GM19239 (cell line): ENCODE results near the gene CXCL8.
"Not testable (repeated sequence)": the region's sequence is repeated elsewhere in the genome, so short reads cannot be mapped to it uniquely, and the experiment has no call there.

Source experiments
- DNase-seq: peaks from one replicate; pipeline ENCODE4 v3.0.0; 2011; ENCODE audit warnings: low spot score; ENCODE audit not compliant: insufficient read length
- FAIRE-seq: peaks from 2 replicates; lab custom pipeline; 2011; peaks lifted over from hg19 to GRCh38; lab: Jason Lieb, UNC

CXCL8 gene

DNA sequence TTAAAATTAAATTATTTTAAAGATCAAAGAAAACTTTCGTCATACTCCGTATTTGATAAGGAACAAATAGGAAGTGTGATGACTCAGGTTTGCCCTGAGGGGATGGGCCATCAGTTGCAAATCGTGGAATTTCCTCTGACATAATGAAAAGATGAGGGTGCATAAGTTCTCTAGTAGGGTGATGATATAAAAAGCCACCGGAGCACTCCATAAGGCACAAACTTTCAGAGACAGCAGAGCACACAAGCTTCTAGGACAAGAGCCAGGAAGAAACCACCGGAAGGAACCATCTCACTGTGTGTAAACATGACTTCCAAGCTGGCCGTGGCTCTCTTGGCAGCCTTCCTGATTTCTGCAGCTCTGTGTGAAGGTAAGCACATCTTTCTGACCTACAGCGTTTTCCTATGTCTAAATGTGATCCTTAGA is at the start of gene CXCL8:
Gene CXCL8 (plus strand): TSS at position 217 of the 426 bp plus-strand sequence. CDS start 90 bp downstream, at position 307.
- FAIRE-seq (no peak), DNase-seq (no peak)

DNA sequence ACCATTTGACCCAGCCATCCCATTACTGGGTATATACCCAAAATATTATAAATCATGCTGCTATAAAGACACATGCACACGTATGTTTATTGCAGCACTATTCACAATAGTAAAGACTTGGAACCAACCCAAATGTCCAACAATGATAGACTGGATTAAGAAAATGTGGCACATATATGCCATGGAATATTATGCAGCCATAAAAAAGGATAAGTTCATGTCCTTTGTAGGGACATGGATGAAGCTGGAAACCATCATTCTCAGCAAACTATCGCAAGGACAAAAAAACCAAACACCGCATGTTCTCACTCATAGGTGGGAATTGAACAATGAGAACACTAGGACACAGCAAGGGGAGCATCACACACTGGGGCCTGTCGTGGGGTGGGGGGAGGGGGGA is 49.2 kb upstream of the CXCL8 start:
- FAIRE-seq, DNase-seq: not testable (repeated sequence)

DNA sequence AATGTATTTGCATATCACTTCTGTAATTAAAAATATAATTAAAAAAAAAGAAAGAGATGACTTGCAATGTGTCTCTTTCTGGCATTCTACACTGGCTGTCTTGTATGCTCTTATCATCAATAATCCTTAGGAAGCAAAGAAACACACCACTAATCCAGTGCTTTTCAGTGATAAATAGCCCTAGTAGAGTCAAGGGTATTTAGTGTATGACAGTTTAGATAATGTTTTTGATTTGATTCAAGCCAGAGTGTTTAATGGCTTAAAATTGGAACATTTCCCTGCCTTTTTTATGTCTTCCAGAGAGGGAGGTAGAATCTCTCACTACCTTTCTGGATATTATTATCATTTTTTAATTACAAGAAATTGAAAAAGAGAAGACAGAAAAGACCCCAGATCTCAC is 48.6 kb upstream of the CXCL8 start:
- FAIRE-seq, result no peak

DNA sequence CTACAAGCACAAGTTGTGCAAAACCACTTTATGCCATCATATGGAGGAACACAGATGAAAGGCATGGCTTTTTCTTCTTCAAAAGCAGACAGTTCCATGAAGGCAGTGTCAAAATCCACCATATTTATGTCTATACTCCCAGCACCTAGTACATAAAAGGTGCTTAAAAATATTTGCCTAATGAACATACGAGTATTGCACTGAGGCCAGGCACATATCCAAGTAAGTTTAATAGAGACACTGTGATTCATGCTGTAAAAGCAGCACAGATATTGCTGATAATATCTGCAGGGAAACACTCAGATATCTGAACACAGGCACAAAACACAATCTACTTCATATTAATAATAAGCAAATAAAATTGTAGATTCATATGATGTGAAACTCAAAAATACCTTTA is 48.1 kb upstream of the CXCL8 start:
- DNase-seq, result no peak
- no peak for FAIRE-seq

More for the DNA sequence above, 48.6 kb upstream of the CXCL8 start:
- no peak for DNase-seq

DNA sequence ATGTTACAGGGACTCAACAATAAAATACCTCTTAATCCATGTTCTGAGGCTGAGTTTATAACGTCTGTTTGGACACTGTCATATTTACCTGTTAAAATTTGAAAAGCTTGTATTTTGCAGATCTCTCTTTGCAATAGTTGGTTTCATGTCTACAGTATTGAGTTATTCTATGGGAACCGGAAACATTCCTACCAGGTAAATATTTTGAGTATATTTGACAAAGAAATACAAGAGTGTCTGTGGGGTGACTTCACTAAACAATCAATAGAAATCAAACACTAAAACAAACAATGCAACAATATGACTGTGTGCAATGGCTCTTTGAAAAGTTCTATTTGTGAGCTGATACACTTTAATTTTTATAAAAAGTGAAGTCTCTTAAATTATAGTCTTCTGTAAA is 47.7 kb upstream of the CXCL8 start:
- FAIRE-seq, result no peak
- no peak for DNase-seq

DNA sequence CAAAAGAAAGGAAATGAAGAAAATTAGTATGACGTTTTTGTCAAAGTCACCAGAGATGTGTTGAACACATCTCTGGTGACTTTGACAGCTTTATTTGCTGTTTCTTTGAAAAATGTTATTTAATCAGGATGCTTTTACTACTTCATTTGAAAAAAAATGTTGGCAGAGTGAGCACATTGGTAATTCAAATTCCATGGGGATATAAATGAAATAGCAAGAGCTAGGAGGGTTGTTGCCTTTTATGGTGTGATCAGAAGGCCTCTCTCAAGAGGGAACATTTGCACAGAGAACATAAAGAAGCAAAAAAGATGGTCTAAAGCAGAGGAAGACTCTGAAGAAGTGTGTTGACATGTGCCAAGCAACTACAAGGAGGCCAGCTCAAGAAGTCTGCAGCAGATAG is 46.6 kb upstream of the CXCL8 start:
- no peak for FAIRE-seq
- no peak for DNase-seq

DNA sequence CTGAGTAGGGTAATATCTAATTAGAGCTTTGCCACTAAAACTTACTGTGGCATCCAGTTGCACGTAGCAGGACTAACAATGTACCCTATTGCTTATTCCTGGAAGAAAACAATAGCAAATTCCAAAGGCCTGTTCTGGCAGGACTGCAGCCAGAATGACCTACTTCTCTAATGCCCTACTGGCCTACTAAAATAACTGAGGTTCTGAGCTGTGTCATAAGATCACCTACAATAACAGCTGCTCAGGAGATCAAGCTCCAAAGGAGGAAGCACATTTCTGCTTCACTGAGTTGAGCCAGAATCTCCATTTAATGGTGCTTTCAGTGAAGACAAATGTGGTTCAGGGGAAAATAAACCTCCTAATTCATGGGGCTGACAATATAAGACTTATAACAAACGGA is 42.2 kb upstream of the CXCL8 start:
- no peak for DNase-seq
- FAIRE-seq, result no peak

DNA sequence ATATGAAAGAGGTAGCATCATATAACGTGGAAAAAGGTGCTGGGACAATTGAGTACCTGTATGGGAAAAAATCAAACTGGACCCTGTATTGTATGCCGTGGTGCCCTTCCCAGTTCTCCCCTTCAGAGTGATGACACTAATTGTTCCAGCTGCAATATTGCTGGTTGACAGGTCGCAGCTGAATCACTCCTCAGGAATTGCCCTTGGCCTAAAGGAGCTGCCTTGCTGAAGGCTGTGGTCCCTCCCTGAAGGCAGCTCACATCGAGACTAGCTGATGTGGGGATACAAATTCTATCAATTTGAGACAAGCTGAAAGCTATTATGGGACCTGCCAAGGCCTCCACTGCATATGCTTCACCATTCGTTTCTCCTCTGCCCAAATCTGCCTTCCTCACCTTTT is 39.3 kb upstream of the CXCL8 start:
- FAIRE-seq, result no peak

DNA sequence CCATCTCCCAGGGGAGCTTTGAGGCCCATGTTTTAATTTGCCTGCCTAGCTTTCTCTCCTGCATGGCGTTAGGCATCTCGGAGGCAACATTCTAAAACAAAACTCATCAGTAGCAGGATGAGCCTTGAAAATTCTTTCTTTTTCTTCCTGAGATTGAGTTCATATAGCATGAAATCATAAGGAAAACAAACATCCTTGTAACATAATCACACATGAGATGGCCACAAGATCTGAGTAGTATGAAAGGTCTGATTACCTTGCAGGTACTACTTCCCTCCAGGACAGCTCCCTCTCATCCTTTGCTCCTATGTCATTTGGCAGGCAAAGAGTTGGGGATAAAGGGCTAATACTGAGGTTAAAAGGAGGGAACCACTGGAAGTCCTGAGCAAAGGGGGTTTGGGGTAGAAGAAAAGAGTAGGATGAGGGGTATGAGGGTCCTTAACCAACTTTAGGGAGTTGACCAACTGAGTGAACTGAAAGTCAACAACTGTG is 37.5 kb upstream of the CXCL8 start:
- DNase-seq (no peak), FAIRE-seq (no peak)

More for the DNA sequence above, 39.3 kb upstream of the CXCL8 start:
- no peak for DNase-seq

DNA sequence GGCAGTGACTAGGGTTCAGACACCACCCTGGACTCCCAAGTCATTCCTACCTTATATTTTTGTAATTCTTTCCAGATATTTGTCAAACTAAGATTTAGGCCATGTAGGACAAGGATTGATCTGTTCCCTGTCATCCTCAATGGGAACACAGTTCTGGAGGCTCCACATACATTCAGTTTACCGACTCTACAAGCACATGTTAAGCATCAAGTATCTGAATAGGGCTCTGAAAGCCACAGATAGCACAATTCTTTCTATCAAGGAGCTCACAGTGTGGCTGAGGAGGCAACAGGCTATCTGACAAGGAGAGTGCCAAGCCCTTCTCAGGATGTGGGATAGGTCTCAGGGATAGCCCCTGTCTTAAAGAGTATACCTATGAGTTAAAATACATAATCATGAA is 37.0 kb upstream of the CXCL8 start:
- no peak for DNase-seq

DNA sequence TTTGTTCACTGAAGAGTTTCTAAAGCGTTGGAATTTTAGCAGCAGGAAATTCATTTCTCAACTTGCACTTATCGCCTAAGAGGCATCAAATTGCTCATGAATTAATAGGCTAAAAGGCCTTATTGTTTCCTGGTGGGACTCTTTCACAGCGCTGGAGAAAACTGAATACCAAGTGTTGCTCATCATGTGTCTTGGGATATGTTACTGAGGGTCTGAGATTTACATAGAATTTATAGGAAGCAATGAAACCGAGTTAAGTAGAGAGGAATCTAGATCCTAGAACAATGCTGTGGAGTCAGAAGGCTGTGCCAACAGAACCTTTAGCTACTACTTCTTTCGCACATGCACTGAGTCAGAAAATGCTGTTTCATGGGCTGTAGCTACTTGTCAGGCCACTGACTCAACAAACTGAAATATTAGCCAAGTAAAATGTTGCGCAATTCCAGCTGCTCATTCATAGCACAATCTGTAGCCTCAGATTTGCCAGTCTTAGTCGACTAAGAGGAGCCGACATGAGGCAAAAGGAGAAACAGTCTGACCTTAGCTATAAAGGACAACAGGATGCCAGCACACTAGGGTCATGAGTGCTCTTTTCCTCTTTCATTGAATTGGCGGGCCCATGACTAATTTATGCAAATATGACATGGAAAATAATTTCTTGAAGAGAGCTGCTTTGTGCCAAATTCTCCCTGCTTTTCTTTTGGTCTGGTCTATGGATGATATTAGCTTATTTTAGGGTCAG is 35.9 kb upstream of the CXCL8 start:
- DNase-seq (no peak), FAIRE-seq (no peak)

More for the DNA sequence above, 37.0 kb upstream of the CXCL8 start:
- no peak for FAIRE-seq

DNA sequence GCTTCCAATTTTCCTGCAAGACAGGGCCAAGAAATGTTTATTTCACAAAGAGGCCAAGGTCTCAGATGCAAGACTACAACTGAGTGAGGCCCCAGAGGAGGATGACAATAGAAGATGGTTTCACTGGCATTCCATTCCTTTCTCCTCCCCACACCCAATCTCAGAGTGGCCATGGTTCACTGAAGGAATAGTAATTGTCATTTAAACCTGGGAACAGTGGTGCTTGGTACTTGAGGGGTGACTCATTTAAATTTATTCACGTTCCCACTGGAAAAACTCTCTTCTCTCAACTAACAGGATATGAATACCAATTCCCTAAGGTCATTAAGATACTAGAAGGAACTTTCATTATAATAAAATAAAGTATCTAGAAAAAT is 35.3 kb upstream of the CXCL8 start:
- FAIRE-seq (no peak), DNase-seq (no peak)

DNA sequence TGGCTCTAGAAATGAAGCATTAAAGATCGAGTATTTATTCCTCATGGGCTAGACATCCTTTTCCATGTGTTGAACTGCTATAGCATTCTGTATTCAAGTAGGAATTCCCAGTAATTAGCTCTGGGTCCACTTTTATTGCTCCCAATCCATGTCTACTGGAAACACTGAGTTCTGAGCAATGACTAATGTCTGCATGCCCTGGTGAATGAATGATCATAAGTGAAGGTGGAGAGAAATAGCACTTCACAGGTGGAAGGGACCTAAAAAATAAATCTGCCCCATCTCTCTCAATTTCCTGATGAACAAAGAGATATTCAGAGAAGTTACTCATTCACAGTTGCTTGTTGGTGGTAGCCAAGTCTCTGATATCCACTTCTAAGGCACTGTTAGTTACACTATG is 34.6 kb upstream of the CXCL8 start:
- FAIRE-seq (no peak), DNase-seq (no peak)

DNA sequence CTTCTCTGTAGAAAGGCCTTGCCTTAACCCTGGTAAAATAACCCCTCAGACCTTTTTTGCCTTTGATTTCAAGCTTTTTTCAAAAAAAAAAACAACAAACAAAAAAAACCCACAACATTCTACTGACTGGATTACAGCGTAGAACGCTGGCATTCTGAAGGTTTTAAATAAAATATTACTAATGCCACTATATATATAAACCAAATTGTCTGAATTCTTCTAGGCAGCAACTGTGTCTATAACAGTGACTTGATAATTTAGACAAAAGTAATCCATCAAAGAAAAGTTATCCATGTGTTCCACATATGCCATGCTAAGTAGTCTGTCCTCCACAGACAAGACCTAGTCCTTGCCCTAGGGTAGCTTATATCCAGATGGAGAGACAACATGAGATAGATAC is 33.6 kb upstream of the CXCL8 start:
- FAIRE-seq (no peak), DNase-seq (no peak)

DNA sequence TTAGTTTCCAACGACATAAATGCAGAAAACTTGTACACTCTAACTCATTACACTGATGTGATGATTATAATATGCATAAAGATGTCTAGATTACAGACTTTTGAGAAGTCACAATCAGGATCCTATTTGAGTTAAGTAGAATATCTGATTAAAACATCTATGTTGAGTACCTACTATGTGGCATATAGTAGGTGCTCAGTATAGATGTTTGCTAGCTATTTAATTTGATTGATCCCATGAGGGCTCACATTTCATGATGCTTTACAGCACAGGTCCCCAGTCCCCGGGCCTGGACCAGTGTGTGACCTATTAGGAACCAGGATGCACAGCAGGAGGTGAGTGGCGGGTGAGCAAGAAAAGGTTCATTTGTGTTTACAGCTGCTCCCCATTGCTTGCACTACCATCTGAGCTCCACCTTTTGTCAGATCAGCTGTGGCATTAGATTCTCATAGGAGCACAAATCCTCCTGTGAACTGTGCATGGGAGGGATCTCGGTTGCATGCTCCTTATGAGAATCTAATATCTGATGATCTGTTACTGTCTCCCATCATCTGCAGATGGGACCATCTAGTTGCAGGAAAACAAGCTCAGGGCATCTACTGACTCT is 33.0 kb upstream of the CXCL8 start:
- no peak for FAIRE-seq
- DNase-seq, result no peak

DNA sequence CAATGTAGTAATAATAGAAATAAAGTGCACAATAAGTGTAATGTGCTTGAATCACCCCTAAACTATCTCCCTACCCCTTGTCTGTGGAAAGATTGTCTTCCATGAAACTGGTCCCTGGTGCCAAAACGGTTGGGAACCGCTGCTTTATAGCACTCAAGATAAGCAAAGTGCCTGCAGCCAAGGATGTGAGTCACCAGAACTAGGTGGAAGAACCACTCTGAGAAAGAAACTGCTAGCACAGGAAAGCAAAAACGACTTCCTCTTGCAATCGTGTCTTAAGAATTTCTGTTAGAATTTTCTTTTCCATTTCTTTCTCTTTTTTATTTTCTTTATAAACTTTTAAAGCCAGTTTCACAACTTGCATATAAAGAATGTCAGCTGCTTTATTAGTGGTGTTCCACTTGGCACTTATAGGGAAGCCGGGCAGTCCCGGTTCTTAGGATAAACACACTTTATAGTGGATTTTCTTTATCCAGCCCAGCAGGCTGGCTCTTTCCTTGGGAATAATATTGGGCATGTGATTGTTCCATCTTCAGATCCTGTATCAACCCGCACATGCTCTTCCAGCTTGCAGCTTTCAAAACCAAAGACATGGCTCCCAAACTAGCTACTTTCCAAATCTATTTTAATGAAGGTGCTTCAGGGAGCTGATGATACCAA is 32.3 kb upstream of the CXCL8 start:
- DNase-seq (no peak), FAIRE-seq (peak; percentile 11)

DNA sequence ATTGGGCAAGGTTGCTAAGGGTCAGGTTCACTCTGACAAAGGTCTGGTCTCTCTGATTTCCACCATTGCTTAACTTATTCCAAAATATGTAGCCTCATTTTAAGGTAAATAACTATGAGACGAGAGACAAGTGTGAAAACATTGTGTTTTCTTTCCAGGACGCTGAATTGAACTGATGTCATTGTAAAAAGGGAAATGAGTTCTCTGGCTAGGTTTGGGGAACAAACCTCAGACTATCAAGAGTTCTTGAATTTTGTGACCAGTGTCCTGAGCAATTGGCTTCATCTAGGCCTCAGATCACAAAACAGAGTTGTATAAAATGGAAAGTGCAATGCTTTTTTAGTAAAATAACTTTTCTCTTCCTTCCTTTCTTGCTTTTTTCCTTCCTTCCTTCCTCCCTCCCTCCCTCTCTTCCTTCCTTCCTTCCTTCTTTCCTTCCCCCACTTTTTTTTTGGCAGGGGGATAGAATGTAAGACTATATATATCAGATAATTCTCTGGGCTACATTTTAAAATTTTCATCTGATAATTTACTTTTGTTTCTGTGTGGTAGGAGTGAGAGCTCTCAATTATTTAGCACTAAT is 30.8 kb upstream of the CXCL8 start:
- no peak for FAIRE-seq
- DNase-seq, result no peak

DNA sequence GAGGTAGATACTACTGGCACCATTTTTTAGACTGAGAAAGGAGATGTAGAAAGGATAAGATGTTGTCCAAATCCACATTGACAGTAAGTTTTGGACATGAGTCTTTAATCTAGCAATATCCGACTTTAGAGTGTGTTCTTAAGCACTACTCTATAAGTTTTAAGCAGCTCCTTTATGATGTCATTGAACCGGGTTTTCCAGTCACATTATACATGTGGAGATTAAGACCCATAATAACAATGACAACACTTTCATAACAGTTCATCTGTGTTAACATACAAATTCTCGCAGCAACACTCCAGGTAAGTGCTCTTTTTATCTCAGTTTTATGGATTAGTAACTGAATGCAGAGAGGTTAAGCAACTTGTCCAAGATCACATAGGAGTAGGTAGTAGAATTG is 30.3 kb upstream of the CXCL8 start:
- no peak for FAIRE-seq
- DNase-seq, result no peak

DNA sequence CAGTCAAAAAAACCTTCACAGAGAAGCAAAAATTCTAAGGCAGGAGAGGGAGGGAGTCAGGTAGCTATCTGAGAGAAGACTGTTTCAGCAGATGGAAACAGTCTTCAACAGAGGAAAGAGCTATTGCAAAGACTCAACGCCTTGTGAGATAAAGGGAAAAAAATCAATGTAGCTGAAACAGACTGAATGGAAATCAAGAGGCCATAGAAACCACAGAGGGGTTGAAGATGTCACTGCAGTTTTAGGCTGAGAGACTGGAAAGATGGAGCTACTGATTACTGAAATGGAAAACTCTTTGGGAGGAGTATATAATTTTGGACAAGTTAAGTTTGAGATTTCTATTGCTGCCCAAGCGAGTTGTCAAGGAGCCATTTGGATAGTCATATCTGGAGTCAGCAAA is 28.4 kb upstream of the CXCL8 start:
- FAIRE-seq, result no peak
- no peak for DNase-seq

DNA sequence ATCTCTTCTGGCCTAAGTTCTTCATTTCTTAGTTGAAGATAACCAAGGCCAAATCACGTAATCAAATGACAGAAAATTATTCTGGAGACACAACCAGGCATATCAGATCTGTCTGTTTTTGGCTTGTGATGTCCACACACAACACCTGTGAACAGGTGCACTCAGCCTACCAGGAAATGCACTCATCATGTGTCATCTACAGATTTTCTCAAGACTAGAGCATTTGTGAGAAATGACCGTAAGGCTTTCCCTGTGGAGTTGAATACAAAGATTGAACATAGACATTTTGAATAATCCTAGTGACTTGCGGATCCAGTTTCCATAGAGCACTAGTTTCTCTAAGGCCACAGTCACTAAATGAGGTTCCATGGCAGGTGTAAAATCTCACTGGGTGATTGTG is 26.7 kb upstream of the CXCL8 start:
- FAIRE-seq, result peak; percentile 4

DNA sequence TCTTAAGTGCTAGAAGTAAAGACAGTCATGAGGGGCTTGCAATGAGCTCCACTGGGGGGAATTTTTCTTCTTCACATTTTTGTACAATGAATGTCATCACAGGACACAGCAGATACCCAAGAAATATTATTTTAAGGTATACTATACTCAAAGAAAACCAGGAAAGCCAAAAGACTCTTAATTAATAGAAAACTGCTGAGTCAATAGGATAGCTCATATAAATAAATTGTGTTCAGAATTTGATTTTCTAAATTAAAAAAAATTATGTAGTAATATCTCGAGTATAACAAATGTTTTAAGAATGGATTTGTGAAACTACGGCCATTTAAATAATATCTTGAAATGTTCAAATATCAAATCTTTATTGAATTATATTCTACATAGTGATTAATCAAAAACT is 25.7 kb upstream of the CXCL8 start:
- no peak for FAIRE-seq
- no peak for DNase-seq

More for the DNA sequence above, 26.7 kb upstream of the CXCL8 start:
- no peak for DNase-seq
